Activated CD4-positive, alpha-beta T cell treated with anti-CD3 and anti-CD28 coated beads, Interleukin-2, amount 10 ng/mL, durations not matched to agents 7 days and 5 days (primary cell): Measurements from ENCODE around the gene GRIA4. TPM values are rescaled to one million over a fixed set of nuclear protein-coding genes. Genes with fewer than 3 reads are reported as not detected.

Source experiments
- CTCF ChIA-PET: fragments of 350-600 bp; sonication (Branson Sonifier 250); formaldehyde crosslinking; loops from one replicate; lab custom pipeline; 2021; ENCODE audit warnings: antibody characterized with exemption; lab: Charles Lee
- POLR2A ChIA-PET: fragments of 350-600 bp; sonication (Branson Sonifier 250); formaldehyde crosslinking; loops from one replicate; lab custom pipeline; 2021; ENCODE audit warnings: antibody characterized with exemption; lab: Charles Lee
- DNase-seq: peaks from one replicate; pipeline ENCODE4 v3.0.0-alpha.2; 2020
- H3K27ac Mint-ChIP-seq: one replicate; pipeline ENCODE4 v1.8.0; 2021; ENCODE audit warnings: mild to moderate bottlenecking, moderate library complexity, mixed read lengths
- H3K27me3 Mint-ChIP-seq: one replicate; pipeline ENCODE4 v1.8.0; 2021; ENCODE audit warnings: mixed read lengths
- H3K36me3 Mint-ChIP-seq: one replicate; pipeline ENCODE4 v1.8.0; 2021; ENCODE audit warnings: low read depth, mixed read lengths
- H3K4me1 Mint-ChIP-seq: one replicate; pipeline ENCODE4 v1.8.0; 2021; ENCODE audit warnings: mixed read lengths
- H3K4me3 Mint-ChIP-seq: one replicate; pipeline ENCODE4 v1.8.0; 2021; ENCODE audit warnings: mild to moderate bottlenecking, moderate library complexity, mixed read lengths
- H3K9me3 Mint-ChIP-seq: one replicate; pipeline ENCODE4 v1.8.0; 2021; ENCODE audit warnings: mixed read lengths
- total RNA-seq, 2 experiments: library from RNA; stranded (reverse); gene quantifications; one replicate each; pipeline ENCODE4 v1.2.3, GENCODE V29; 2021

GRIA4 gene
- total RNA-seq, 2 experiments from 2014 or later: not detected

GRCh38 chr11:105705786-105706530, 96.1 kb downstream of the GRIA4 start:
- POLR2A ChIA-PET: no interaction called here
- H3K9me3 Mint-ChIP-seq: no peaks in the 10 kb centered on the region
- CTCF ChIA-PET: no interaction called here
- H3K36me3 Mint-ChIP-seq: no peaks in the 10 kb centered on the region
- H3K27ac Mint-ChIP-seq: no peak overlapping the region
- no peaks in the 10 kb centered on the region for H3K27me3 Mint-ChIP-seq
- DNase-seq: no peak
- H3K4me3 Mint-ChIP-seq: no peak overlapping the region
- H3K4me1 Mint-ChIP-seq: no peaks in the 10 kb centered on the region

GRCh38 chr11:105713106-105713505, 103.2 kb downstream of the GRIA4 start:
- Mint-ChIP-seq H3K27me3 (no peaks in the 10 kb centered on the region), H3K9me3 (no peaks in the 10 kb centered on the region), H3K4me1 (no peaks in the 10 kb centered on the region), H3K4me3 (no peak overlapping the region), H3K36me3 (no peaks in the 10 kb centered on the region), H3K27ac (no peak overlapping the region)
- CTCF ChIA-PET: interaction anchor here (1.0 kb wide), 1 partner anchor 19 kb away, joined by 3 read pairs; no protein-coding TSS in a partner anchor
- POLR2A ChIA-PET: no interaction called here
- DNase-seq: no peak

GRCh38 chr11:105713696-105714095, 103.8 kb downstream of the GRIA4 start:
- Mint-ChIP-seq H3K36me3 (no peaks in the 10 kb centered on the region), H3K4me1 (no peaks in the 10 kb centered on the region), H3K4me3 (no peak overlapping the region), H3K27me3 (no peaks in the 10 kb centered on the region), H3K9me3 (no peaks in the 10 kb centered on the region), H3K27ac (no peak overlapping the region)
- CTCF ChIA-PET: interaction anchor here (1.0 kb wide), 1 partner anchor 19 kb away, joined by 3 read pairs; no protein-coding TSS in a partner anchor
- POLR2A ChIA-PET: no interaction called here
- no peak for DNase-seq

GRCh38 chr11:105718641-105719040, 108.8 kb downstream of the GRIA4 start:
- H3K4me1 Mint-ChIP-seq: no peaks in the 10 kb centered on the region
- no peaks in the 10 kb centered on the region for H3K36me3 Mint-ChIP-seq
- no peaks in the 10 kb centered on the region for H3K27me3 Mint-ChIP-seq
- ChIA-PET CTCF (no interaction called here), POLR2A (no interaction called here)
- H3K27ac Mint-ChIP-seq: no peak overlapping the region
- H3K4me3 Mint-ChIP-seq: no peak overlapping the region
- DNase-seq: no peak
- H3K9me3 Mint-ChIP-seq: no peaks in the 10 kb centered on the region

GRCh38 chr11:105719073-105719822, 109.4 kb downstream of the GRIA4 start:
- Mint-ChIP-seq H3K36me3 (no peaks in the 10 kb centered on the region), H3K9me3 (no peaks in the 10 kb centered on the region), H3K27me3 (no peaks in the 10 kb centered on the region), H3K4me1 (no peaks in the 10 kb centered on the region), H3K27ac (no peak overlapping the region), H3K4me3 (no peak overlapping the region)
- ChIA-PET CTCF (no interaction called here), POLR2A (no interaction called here)
- no peak for DNase-seq

GRCh38 chr11:105720096-105720495, 110.2 kb downstream of the GRIA4 start:
- ChIA-PET CTCF (no interaction called here), POLR2A (no interaction called here)
- Mint-ChIP-seq H3K27ac (no peak overlapping the region), H3K36me3 (no peaks in the 10 kb centered on the region), H3K4me1 (no peaks in the 10 kb centered on the region), H3K9me3 (no peaks in the 10 kb centered on the region), H3K4me3 (no peak overlapping the region), H3K27me3 (no peaks in the 10 kb centered on the region)
- no peak for DNase-seq

- Mint-ChIP-seq H3K27ac (no peak overlapping the region), H3K4me3 (no peak overlapping the region), H3K4me1 (no peaks in the 10 kb centered on the region), H3K36me3 (no peaks in the 10 kb centered on the region), H3K27me3 (no peaks in the 10 kb centered on the region), H3K9me3 (no peaks in the 10 kb centered on the region)
- ChIA-PET CTCF (no interaction called here), POLR2A (no interaction called here)
- no peak for DNase-seq
These were observed 113.4 kb downstream of the GRIA4 start for GRCh38 chr11:105723269-105723668.

GRCh38 chr11:105732611-105733010, 122.7 kb downstream of the GRIA4 start:
- POLR2A ChIA-PET: no interaction called here
- DNase-seq: no peak
- Mint-ChIP-seq H3K27me3 (no peaks in the 10 kb centered on the region), H3K27ac (no peak overlapping the region), H3K9me3 (peaks cover 2% of the 10 kb centered on the region), H3K4me1 (no peaks in the 10 kb centered on the region), H3K4me3 (no peak overlapping the region), H3K36me3 (no peaks in the 10 kb centered on the region)
- CTCF ChIA-PET: interaction anchor here (0.5 to 0.6 kb wide), 2 partner anchors 19 to 512 kb away, joined by 3 read pairs; no protein-coding TSS in a partner anchor

- Mint-ChIP-seq H3K4me1 (no peaks in the 10 kb centered on the region), H3K9me3 (peaks cover 2% of the 10 kb centered on the region), H3K27ac (no peak overlapping the region), H3K36me3 (no peaks in the 10 kb centered on the region), H3K4me3 (no peak overlapping the region), H3K27me3 (no peaks in the 10 kb centered on the region)
- POLR2A ChIA-PET: no interaction called here
- CTCF ChIA-PET: no interaction called here
- no peak for DNase-seq
These were observed 124.6 kb downstream of the GRIA4 start for GRCh38 chr11:105734426-105734825.

GRCh38 chr11:105738251-105738650, 128.4 kb downstream of the GRIA4 start:
- Mint-ChIP-seq H3K36me3 (no peaks in the 10 kb centered on the region), H3K4me1 (no peaks in the 10 kb centered on the region), H3K27ac (no peak overlapping the region)

GRCh38 chr11:105738986-105739795, 129.3 kb downstream of the GRIA4 start:
- Mint-ChIP-seq H3K4me1 (no peaks in the 10 kb centered on the region), H3K27ac (no peak overlapping the region), H3K36me3 (no peaks in the 10 kb centered on the region), H3K9me3 (no peaks in the 10 kb centered on the region), H3K4me3 (no peak overlapping the region), H3K27me3 (no peaks in the 10 kb centered on the region)
- ChIA-PET POLR2A (no interaction called here), CTCF (no interaction called here)
- DNase-seq: no peak

More at GRCh38 chr11:105738251-105738650, 128.4 kb downstream of the GRIA4 start:
- no peak for DNase-seq
- H3K9me3 Mint-ChIP-seq: no peaks in the 10 kb centered on the region
- H3K4me3 Mint-ChIP-seq: no peak overlapping the region
- H3K27me3 Mint-ChIP-seq: no peaks in the 10 kb centered on the region
- CTCF ChIA-PET: no interaction called here
- POLR2A ChIA-PET: no interaction called here

- POLR2A ChIA-PET: no interaction called here
- H3K9me3 Mint-ChIP-seq: no peaks in the 10 kb centered on the region
- no peaks in the 10 kb centered on the region for H3K4me1 Mint-ChIP-seq
- H3K36me3 Mint-ChIP-seq: no peaks in the 10 kb centered on the region
- DNase-seq: no peak
- H3K27me3 Mint-ChIP-seq: no peaks in the 10 kb centered on the region
- H3K27ac Mint-ChIP-seq: no peak overlapping the region
- CTCF ChIA-PET: no interaction called here
- no peak overlapping the region for H3K4me3 Mint-ChIP-seq
These were observed 130.5 kb downstream of the GRIA4 start for GRCh38 chr11:105740164-105740903.
